HepG2 (cell line): ENCODE results near the gene LLGL2. TPM values are rescaled to one million over a fixed set of nuclear protein-coding genes. Genes with fewer than 3 reads are reported as not detected.

Experiments used
- AGO2 ChIP-seq: fragments of 200-400 bp; formaldehyde crosslinking; optimal IDR thresholded peaks from 2 replicates; pipeline ENCODE3; 2017; ENCODE audit warnings: mild to moderate bottlenecking, low read depth, low read length, moderate library complexity
- ATF7 ChIP-seq, 2 experiments: fragments of 450-650 bp in 1 of 2; sonication (generic) in 1 of 2; formaldehyde crosslinking in 1 of 2; IDR thresholded peaks; 2 replicates each; pipeline versions ENCODE4 v1.4.0 to v1.6.1; 2016 to 2020; ENCODE audit warnings: antibody characterized with exemption in 1 of 2, mild to moderate bottlenecking in 1 of 2, missing genetic modification reagents in 1 of 2
- CREM ChIP-seq, 2 experiments: sonication (generic) in 1 of 2; formaldehyde crosslinking in 1 of 2; IDR thresholded peaks; 2 replicates each; pipeline versions ENCODE4 v1.4.0 to v1.6.1; 2016 to 2020; ENCODE audit warnings: antibody characterized with exemption in 1 of 2, mild to moderate bottlenecking in 1 of 2, missing genetic modification reagents in 1 of 2
- FLYWCH1 ChIP-seq: sonication (generic); formaldehyde crosslinking; IDR thresholded peaks from 2 replicates; pipeline ENCODE4 v1.8.1; 2023; ENCODE audit warnings: mild to moderate bottlenecking, missing genetic modification reagents
- FOXA1 ChIP-seq, 2 experiments: fragments of 450-650 bp in 1 of 2; sonication (generic) in 1 of 2; formaldehyde crosslinking in 1 of 2; IDR thresholded peaks; 2 replicates each; pipeline versions ENCODE4 v1.4.0 to v1.6.1; 2016 to 2020; ENCODE audit warnings: missing genetic modification reagents in 1 of 2
- HCFC1 ChIP-seq: fragments of 150-350 bp; IDR thresholded peaks from 2 replicates; pipeline ENCODE4 v1.6.1; 2014; ENCODE audit warnings: low read depth, low read length
- KDM2A ChIP-seq: sonication (generic); formaldehyde crosslinking; IDR thresholded peaks from 2 replicates; pipeline ENCODE4 v1.4.0; 2020; ENCODE audit warnings: low read depth, missing genetic modification reagents, borderline replicate concordance
- KMT2A ChIP-seq: sonication (generic); formaldehyde crosslinking; IDR thresholded peaks from 2 replicates; pipeline ENCODE4 v1.4.0; 2020; ENCODE audit warnings: missing genetic modification reagents
- MATR3 ChIP-seq: sonication (generic); formaldehyde crosslinking; IDR thresholded peaks from 2 replicates; pipeline ENCODE4 v1.4.0; 2020; ENCODE audit warnings: missing genetic modification reagents
- MIXL1 ChIP-seq: IDR thresholded peaks from 2 replicates; pipeline ENCODE4 v1.6.1; 2016
- NFE2L1 ChIP-seq: sonication (generic); formaldehyde crosslinking; IDR thresholded peaks from 2 replicates; pipeline ENCODE4 v1.4.0; 2020; ENCODE audit warnings: missing genetic modification reagents, mild to moderate bottlenecking, borderline replicate concordance
- NRL ChIP-seq: sonication (generic); formaldehyde crosslinking; IDR thresholded peaks from 2 replicates; pipeline ENCODE4 v1.5.0; 2020; ENCODE audit warnings: missing genetic modification reagents, mild to moderate bottlenecking, moderate library complexity, borderline replicate concordance
- PRMT3 ChIP-seq: sonication (generic); formaldehyde crosslinking; IDR thresholded peaks from 2 replicates; pipeline ENCODE4 v1.8.1; 2022; ENCODE audit warnings: low read depth, mild to moderate bottlenecking, moderate library complexity, missing genetic modification reagents, borderline replicate concordance
- SP4 ChIP-seq: sonication (generic); formaldehyde crosslinking; IDR thresholded peaks from 2 replicates; pipeline ENCODE4 v1.8.1; 2023; ENCODE audit warnings: mild to moderate bottlenecking, missing genetic modification reagents
- SRSF9 ChIP-seq: fragments of 200-400 bp; formaldehyde crosslinking; IDR thresholded peaks from 2 replicates; pipeline ENCODE4 v1.6.1; 2018; ENCODE audit warnings: borderline replicate concordance, mild to moderate bottlenecking, low read depth, low read length; ENCODE audit not compliant: insufficient read depth, poor library complexity, severe bottlenecking
- ZBTB8A ChIP-seq: sonication (generic); formaldehyde crosslinking; IDR thresholded peaks from 2 replicates; pipeline ENCODE4 v1.4.0; 2020; ENCODE audit warnings: mild to moderate bottlenecking, low read depth, missing genetic modification reagents, borderline replicate concordance
- ZFP82 ChIP-seq: sonication (generic); formaldehyde crosslinking; IDR thresholded peaks from 2 replicates; pipeline ENCODE4 v1.5.1; 2020; ENCODE audit warnings: mild to moderate bottlenecking, missing genetic modification reagents, borderline replicate concordance
- ZNF121 ChIP-seq: sonication (generic); formaldehyde crosslinking; IDR thresholded peaks from 2 replicates; pipeline ENCODE4 v1.5.0; 2020; ENCODE audit warnings: mild to moderate bottlenecking, missing genetic modification reagents
- ZNF263 ChIP-seq: sonication (generic); formaldehyde crosslinking; IDR thresholded peaks from 2 replicates; pipeline ENCODE4 v1.4.0; 2020; ENCODE audit warnings: missing genetic modification reagents
- ZNF616 ChIP-seq: sonication (generic); formaldehyde crosslinking; IDR thresholded peaks from 2 replicates; pipeline ENCODE4 v1.5.0; 2020; ENCODE audit warnings: low read depth, mild to moderate bottlenecking, missing genetic modification reagents
- ZNF878 ChIP-seq: sonication (generic); formaldehyde crosslinking; IDR thresholded peaks from 2 replicates; pipeline ENCODE4 v1.8.1; 2023; ENCODE audit warnings: mild to moderate bottlenecking, missing genetic modification reagents, moderate library complexity
- ZSCAN12 ChIP-seq: sonication (generic); formaldehyde crosslinking; IDR thresholded peaks from 2 replicates; pipeline ENCODE4 v1.9.0; 2021; ENCODE audit warnings: mild to moderate bottlenecking, missing genetic modification reagents
- polyA plus RNA-seq, 8 experiments: library from polyadenylated mRNA; depleted of rRNA in 3 of 8; stranded (reverse) in 7 of 8; unstranded in 1 of 8; fragments of >200 nt; fragmentation: Illumina TruSeq in 4 of 8; extraction: Trizol in 4 of 8; gene quantifications; 2 replicates each; pipeline versions ENCODE4 v1.2.1 to v1.2.3, GENCODE V29; 2011 to 2016; ENCODE audit warnings: low read depth in 4 of 8, missing spikeins in 1 of 8, mixed read lengths in 1 of 8; ENCODE audit not compliant: insufficient read depth in 1 of 8
- total RNA-seq, 5 experiments: library from RNA; depleted of rRNA; stranded (reverse); fragments of >200 nt; fragmentation: Illumina TruSeq; extraction: Trizol; gene quantifications; 2 replicates each; pipeline ENCODE4 v1.2.3, GENCODE V29; 2016; ENCODE audit warnings: low read depth in 1 of 5
- TF ChIP-seq, protein P1 (sequence below): sonication (generic); formaldehyde crosslinking; IDR thresholded peaks from 2 replicates; pipeline ENCODE4 v1.5.1; 2020; ENCODE audit warnings: mild to moderate bottlenecking, missing genetic modification reagents, borderline replicate concordance
- TF ChIP-seq, protein P2 (sequence below): sonication (generic); formaldehyde crosslinking; IDR thresholded peaks from 2 replicates; pipeline ENCODE4 v1.9.0; 2021; ENCODE audit warnings: missing genetic modification reagents, borderline replicate concordance
- TF ChIP-seq, protein P3 (sequence below): sonication (generic); formaldehyde crosslinking; IDR thresholded peaks from 2 replicates; pipeline ENCODE4 v1.4.0; 2020; ENCODE audit warnings: missing genetic modification reagents

LLGL2 gene
- total and polyA plus RNA-seq, 2 of the 13 experiments (the other 11 are each of a cell fraction or from before 2014, with no cell fraction given): 83.0 to 86.7 TPM

DNA sequence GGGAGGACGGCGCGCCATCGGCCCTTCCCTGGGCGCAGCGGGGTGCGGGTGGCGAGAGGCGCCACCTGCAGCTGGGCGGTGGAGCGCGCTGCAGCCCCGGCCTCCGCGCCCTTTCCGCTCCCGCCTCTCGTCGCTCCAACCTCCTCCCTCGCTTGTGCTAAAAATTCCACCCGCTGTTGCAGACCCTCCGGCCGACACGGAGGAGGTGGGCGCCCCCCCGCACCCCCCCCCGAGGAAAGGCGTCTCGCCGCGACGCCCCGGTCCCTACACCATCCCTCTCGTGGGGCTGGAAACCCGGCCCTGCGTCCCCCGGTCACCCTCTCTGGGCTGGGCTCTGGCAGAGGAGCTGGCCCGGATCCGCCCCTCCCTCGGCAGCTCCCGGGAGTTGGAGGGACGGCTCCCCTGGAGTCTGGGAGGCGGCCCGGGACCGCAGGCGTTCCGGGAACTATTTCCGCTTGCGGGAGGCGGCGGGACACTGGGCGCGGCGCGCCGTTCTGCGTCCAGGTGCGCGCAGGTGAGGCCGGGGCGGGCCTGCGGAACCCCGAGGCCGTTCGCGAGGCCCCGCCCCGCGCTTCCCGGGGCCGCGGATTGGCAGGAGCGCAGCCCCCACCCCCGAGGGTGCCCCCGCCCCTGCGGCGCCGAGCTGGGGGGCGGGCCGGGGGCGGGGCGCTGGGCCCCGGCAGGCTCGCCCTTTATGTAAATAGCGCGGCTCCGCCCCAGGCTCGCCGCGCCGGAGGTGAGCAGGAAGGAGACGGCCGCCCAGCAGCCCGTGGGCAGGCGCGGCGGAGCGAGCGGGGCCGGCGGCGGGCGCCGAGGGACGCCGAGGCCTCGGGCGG is at the start of gene LLGL2 (continued):
- TF ChIP-seq MATR3 (CRISPR knock-in tag) (no peak), ZNF263 (peak; percentile 98), PRMT3 (CRISPR knock-in tag) (peak; percentile 81; the same call in 1 of the 2 replicates), KMT2A (CRISPR knock-in tag) (peak; percentile 83), ZNF121 (CRISPR knock-in tag) (peak; percentile 22; the same call in 1 of the 2 replicates), KDM2A (CRISPR knock-in tag) (peak; percentile 98), HCFC1 (no peak), ATF7 (IDR thresholded peaks at IDR 0.05) (no peak), ATF7 (CRISPR knock-in tag; IDR thresholded peaks at IDR 0.05) (no peak), ZFP82 (CRISPR knock-in tag) (no peak), AGO2 (peak; percentile 96), SRSF9 (no peak), MIXL1 (CRISPR knock-in tag) (no peak), SP4 (CRISPR knock-in tag) (peak; percentile 56), ZNF616 (peak; percentile 85), CREM (IDR thresholded peaks at IDR 0.05) (no peak), CREM (CRISPR knock-in tag; IDR thresholded peaks at IDR 0.05) (no peak), NFE2L1 (CRISPR knock-in tag) (no peak), NRL (peak; percentile 67; the same call in 1 of the 2 replicates), ZBTB8A (no peak), FLYWCH1 (CRISPR knock-in tag) (peak; percentile 55; the same call in 1 of the 2 replicates), ZNF878 (CRISPR knock-in tag) (no peak), FOXA1 (IDR thresholded peaks at IDR 0.05) (no peak), FOXA1 (CRISPR knock-in tag; IDR thresholded peaks at IDR 0.05) (peak; percentile 47; the same call in 1 of the 2 replicates), ZSCAN12 (CRISPR knock-in tag) (peak; percentile 83; the same call in 1 of the 2 replicates)
- TF ChIP-seq, protein P1, sequence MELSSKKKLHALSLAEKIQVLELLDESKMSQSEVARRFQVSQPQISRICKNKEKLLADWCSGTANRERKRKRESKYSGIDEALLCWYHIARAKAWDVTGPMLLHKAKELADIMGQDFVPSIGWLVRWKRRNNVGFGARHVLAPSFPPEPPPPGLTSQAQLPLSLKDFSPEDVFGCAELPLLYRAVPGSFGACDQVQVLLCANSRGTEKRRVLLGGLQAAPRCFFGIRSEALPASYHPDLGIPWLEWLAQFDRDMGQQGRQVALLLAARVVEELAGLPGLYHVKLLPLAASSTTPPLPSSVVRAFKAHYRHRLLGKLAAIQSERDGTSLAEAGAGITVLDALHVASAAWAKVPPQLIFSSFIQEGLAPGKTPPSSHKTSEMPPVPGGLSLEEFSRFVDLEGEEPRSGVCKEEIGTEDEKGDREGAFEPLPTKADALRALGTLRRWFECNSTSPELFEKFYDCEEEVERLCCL: peak; percentile 73; the same call in 1 of the 2 replicates
- TF ChIP-seq, protein P2, sequence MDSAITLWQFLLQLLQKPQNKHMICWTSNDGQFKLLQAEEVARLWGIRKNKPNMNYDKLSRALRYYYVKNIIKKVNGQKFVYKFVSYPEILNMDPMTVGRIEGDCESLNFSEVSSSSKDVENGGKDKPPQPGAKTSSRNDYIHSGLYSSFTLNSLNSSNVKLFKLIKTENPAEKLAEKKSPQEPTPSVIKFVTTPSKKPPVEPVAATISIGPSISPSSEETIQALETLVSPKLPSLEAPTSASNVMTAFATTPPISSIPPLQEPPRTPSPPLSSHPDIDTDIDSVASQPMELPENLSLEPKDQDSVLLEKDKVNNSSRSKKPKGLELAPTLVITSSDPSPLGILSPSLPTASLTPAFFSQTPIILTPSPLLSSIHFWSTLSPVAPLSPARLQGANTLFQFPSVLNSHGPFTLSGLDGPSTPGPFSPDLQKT (CRISPR knock-in tag): no peak
- TF ChIP-seq, protein P3, sequence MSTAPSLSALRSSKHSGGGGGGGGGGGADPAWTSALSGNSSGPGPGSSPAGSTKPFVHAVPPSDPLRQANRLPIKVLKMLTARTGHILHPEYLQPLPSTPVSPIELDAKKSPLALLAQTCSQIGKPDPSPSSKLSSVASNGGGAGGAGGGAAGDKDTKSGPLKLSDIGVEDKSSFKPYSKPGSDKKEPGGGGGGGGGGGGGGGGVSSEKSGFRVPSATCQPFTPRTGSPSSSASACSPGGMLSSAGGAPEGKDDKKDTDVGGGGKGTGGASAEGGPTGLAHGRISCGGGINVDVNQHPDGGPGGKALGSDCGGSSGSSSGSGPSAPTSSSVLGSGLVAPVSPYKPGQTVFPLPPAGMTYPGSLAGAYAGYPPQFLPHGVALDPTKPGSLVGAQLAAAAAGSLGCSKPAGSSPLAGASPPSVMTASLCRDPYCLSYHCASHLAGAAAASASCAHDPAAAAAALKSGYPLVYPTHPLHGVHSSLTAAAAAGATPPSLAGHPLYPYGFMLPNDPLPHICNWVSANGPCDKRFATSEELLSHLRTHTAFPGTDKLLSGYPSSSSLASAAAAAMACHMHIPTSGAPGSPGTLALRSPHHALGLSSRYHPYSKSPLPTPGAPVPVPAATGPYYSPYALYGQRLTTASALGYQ (CRISPR knock-in tag): no peak; the same call in none of the 2 replicates
